AG04449 (cell line): ENCODE results near the gene TRIP13.

Experiments
- CTCF ChIA-PET: fragments of 350-600 bp; formaldehyde crosslinking; extraction: SDS; loops from one replicate; lab custom pipeline; 2021; ENCODE audit warnings: antibody characterized with exemption; lab: Yijun Ruan, JAX
- POLR2A ChIA-PET: fragments of 400-600, 350-600 bp; formaldehyde crosslinking; extraction: SDS; loops from one replicate; lab custom pipeline; 2020; ENCODE audit warnings: antibody characterized with exemption, inconsistent platforms; lab: Yijun Ruan, JAX
- DNase-seq: peaks from one replicate; pipeline ENCODE4 v3.0.0-alpha.2; 2010; ENCODE audit warnings: low read depth, low spot score
- H3K4me3 ChIP-seq: 2 replicates; pipeline ENCODE4 v1.5.1; 2011; ENCODE audit warnings: low read depth, mild to moderate bottlenecking, control low read depth, low read length
- CTCF ChIP-seq: IDR thresholded peaks from one replicate; pipeline ENCODE4 v1.5.1; 2011; ENCODE audit warnings: mild to moderate bottlenecking, moderate library complexity, low read length, control low read depth, inconsistent platforms; ENCODE audit not compliant: insufficient read depth; ENCODE audit errors: missing control alignments

TRIP13 gene

GRCh38 chr5:947626-948471 lies 55.2 kb downstream of the TRIP13 start:
- ChIA-PET CTCF (interaction anchor here (0.5 to 2.2 kb wide), 4 partner anchors 9 to 698 kb away, joined by 3 to 7 read pairs (median 4); no protein-coding TSS in a partner anchor), POLR2A (no interaction called here)
- TF ChIP-seq CTCF: no peak
- no peak overlapping the region for H3K4me3 ChIP-seq
- no peak for DNase-seq

DNA sequence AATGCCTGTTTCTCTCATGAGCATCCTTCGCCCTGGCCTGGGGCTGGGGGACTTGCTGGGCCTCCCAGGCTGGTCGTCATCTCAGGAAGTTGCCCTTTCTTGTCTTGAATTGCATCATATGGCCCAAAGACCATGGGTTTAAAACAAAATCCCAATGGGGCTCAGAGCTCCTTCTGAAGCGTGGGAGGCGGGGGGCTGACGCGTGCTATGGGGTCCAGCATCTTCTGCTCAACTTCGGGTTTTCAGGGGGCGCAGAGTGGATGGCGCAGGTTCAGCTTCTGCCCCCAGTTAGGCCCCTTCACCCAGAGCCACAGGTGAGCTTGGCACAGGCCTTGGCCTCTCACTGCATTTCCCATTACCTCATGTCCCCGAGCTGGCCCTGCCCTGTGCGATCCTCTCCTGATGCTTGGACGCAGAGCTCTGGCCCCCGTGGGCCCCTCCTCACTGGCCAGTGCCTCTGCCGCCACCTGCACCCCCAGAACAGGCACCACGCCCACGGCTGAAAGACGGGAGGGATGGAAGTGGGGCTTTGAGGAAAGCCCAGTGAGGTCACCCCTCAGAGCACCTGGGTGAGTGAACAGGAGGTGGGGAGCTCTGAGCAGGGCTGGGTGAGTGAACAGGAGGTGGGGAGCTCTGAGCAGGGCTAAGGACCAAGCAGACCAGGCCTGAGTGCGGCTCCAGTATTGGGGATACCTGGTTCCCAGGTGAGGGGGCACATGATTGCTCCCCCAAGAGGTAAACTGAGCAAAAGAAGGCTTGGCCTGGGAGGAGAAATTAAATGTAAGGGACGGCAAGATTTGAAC lies 56.0 kb downstream of the TRIP13 start:
- no peak for TF ChIP-seq CTCF
- ChIA-PET CTCF (interaction anchor here (0.5 to 2.2 kb wide), 5 partner anchors 8 to 697 kb away, joined by 3 to 7 read pairs (median 4); no protein-coding TSS in a partner anchor), POLR2A (no interaction called here)
- no peak overlapping the region for H3K4me3 ChIP-seq
- DNase-seq: no peak

DNA sequence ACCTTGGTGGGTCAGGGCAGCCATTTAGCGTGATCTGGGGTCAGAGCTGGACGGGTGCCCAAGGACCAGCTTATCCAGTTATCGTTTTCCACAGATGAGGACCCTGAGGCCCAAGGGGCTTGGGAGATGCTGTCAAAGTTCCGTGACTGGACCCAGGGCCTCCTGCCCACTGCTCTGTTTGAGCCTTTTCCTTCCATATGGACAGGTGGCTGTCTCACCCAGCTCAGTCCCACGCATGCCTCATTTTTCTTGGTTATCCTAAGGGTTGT lies 56.5 kb downstream of the TRIP13 start:
- no peak overlapping the region for H3K4me3 ChIP-seq
- POLR2A ChIA-PET: no interaction called here
- no peak for DNase-seq
- TF ChIP-seq CTCF: no peak
- CTCF ChIA-PET: interaction anchor here (1.4 to 2.2 kb wide), 2 partner anchors 15 to 18 kb away, joined by 4 to 7 read pairs; no protein-coding TSS in a partner anchor

DNA sequence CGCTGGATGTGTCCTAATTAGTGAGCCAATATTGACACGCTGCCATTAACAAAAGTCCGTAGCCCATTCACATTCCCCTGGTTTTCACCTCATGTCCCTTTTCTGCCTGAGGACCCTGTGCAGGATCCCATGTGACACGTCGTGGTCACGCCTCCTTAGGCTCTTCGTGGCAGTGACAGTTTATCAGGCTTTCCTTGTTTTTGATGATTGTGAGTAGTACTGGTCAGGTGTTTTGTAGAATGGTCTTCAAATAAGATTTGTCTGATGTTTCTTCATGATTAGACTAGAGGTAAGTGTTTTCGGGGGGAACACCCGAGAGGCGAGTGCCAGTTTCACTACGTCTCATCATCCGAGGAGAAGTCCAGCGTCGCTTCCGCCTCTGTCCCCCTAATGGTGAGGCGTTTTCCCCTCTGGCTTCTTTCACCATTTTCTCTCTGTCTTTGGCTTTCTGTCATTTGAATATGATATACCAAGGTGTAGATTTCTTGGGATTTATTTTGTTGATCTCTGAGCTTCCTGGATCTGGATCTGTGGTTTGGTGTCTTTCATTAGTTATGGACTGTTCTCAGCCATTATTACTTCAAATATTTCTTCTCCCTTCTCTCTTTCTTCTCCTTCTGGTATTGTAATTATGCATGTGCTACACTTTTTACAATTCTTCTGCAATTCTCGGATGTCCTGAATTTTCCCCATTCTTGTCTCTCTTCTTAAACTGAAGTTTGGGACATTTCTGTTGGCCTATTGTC lies 57.3 kb downstream of the TRIP13 start:
- CTCF ChIA-PET: interaction anchor here (1.3 to 2.2 kb wide), 3 partner anchors 10 to 218 kb away, joined by 4 to 7 read pairs (median 5); no protein-coding TSS in a partner anchor
- TF ChIP-seq CTCF: no peak
- H3K4me3 ChIP-seq: no peak overlapping the region
- POLR2A ChIA-PET: no interaction called here
- DNase-seq: no peak

DNA sequence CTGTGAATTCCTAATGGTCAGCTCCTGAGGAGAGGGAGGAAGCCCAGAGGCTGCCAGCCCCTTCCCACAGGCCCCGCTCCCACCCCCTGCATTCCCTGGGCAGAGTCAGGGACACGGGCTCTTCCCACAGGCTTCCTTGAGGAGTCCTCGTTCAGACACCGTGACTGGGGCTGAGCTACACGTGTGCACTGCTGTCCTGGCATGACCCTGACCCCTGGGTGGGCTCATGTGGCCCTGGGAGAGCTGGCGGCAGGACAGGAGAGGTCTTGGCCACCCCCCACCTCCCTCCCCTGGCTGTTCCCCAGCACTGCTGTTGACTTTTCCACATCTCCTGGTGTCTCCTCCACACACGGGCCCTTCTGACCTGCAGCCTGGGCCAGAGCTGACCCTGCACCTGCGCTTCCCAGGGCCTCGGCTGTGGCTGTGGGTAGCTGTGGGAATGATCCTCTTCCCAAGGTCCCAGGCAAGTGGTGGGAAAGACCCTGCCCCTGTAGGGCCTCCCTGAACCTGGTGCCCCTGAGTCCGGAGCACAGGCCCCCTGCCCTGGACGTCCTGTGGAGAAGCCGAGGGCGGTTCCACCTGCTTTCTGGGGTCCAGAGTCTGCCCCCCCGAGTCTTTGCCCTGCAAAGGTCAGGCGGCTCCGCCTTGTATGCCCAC lies 59.4 kb downstream of the TRIP13 start:
- TF ChIP-seq CTCF: no peak
- ChIA-PET POLR2A (no interaction called here), CTCF (interaction anchor here (0.8 to 1.5 kb wide), 3 partner anchors 17 to 217 kb away, joined by 3 read pairs; no protein-coding TSS in a partner anchor)
- DNase-seq: no peak
- no peak overlapping the region for H3K4me3 ChIP-seq
